D721Med (cell line): ENCODE measurements around the gene MTHFD1L.

Experiments
- DNase-seq: peaks from one replicate; pipeline ENCODE4 v3.0.0; 2011; ENCODE audit warnings: low spot score; ENCODE audit not compliant: insufficient read length
- FAIRE-seq: peaks from 2 replicates; lab custom pipeline; 2011; peaks lifted over from hg19 to GRCh38; lab: Jason Lieb, UNC
- TF ChIP-seq, protein P1 (sequence below): IDR thresholded peaks from 2 replicates; pipeline ENCODE4 v1.5.1; 2012; ENCODE audit warnings: mild to moderate bottlenecking, control low read depth; ENCODE audit not compliant: insufficient read depth; ENCODE audit errors: missing control alignments

Gene MTHFD1L

DNA sequence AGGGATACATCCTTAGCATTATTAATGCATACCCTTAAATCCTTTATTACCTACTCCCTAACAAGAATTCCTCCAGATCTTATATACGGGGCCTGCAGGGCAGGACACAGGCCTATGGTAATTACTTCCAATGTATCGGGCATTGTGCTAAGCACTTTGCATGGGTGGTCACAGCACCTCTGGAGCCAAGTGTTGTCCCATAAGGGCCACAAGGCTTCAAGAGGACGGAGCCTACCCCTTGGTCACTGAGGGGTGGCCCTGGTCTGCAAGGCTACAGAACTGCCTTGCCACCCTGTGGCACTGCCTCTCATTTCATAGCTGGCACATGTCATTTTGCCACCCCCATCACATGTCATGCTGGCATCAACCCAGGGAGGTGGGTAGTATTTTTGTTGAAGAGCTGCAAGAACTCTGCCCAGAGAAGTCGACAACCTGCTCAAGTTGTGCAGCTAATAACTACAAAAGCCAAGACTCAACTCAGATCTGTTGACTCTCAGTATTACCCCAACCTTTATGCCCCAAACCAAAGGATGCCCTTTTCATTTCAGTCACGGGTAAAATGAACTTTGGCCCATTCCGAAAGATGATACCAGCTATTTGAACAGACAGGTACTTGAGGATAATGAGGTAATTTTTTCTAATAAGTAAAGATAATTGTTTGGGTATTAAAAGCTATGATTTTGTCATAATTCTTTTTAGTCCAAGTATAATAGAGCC is 230.2 kb downstream of the MTHFD1L start:
- DNase-seq = no peak
- TF ChIP-seq, protein P1, sequence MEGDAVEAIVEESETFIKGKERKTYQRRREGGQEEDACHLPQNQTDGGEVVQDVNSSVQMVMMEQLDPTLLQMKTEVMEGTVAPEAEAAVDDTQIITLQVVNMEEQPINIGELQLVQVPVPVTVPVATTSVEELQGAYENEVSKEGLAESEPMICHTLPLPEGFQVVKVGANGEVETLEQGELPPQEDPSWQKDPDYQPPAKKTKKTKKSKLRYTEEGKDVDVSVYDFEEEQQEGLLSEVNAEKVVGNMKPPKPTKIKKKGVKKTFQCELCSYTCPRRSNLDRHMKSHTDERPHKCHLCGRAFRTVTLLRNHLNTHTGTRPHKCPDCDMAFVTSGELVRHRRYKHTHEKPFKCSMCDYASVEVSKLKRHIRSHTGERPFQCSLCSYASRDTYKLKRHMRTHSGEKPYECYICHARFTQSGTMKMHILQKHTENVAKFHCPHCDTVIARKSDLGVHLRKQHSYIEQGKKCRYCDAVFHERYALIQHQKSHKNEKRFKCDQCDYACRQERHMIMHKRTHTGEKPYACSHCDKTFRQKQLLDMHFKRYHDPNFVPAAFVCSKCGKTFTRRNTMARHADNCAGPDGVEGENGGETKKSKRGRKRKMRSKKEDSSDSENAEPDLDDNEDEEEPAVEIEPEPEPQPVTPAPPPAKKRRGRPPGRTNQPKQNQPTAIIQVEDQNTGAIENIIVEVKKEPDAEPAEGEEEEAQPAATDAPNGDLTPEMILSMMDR = no peak
- FAIRE-seq = no peak

- TF ChIP-seq, protein P1 = no peak
- no peak for FAIRE-seq
- no peak for DNase-seq
Observed at GRCh38 chr6:151096255-151096612, 230.7 kb downstream of the MTHFD1L start.

DNA sequence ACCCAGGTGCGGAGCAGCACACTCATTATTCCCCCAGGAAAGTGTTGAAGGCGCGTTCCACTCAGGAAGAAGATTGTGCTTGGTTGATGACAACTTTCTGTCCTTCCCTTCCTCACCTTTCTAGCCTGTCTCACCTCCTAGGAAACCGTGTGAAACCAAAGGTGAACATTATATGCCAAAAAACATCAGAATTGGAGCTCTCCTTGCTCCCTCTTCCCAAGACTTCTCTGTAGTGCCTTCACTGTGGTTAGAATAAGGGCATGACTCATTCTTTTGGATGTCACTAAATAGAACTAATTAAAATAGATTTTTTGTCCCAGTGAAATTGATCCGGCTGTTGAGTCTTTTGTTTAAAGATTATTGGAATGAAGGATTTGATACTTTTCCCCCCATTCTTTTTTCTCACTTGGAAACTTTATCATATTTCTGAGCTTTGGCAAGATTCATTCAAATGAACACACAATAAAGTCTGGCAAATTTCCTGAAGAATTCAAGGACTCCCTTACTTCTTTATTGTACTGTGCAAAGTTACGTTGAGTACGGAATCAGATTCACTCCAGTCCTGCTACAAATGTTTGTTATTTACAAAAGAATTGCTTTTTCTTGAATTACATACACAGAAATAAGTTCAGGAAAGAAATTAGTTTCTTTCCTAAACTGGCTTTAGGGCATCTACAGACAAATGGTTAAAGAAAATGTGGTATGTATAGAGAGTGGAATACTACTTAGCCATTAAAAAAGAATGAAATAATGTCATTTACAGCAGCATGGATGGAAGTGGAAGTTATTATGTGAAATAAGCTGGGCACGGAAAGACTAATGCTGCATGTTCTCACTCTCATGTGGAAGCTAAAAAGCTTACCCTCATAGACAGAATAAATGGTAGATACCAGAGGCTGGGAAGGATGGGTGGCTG is 231.4 kb downstream of the MTHFD1L start:
- FAIRE-seq = no peak
- TF ChIP-seq, protein P1 = no peak
- DNase-seq = no peak

DNA sequence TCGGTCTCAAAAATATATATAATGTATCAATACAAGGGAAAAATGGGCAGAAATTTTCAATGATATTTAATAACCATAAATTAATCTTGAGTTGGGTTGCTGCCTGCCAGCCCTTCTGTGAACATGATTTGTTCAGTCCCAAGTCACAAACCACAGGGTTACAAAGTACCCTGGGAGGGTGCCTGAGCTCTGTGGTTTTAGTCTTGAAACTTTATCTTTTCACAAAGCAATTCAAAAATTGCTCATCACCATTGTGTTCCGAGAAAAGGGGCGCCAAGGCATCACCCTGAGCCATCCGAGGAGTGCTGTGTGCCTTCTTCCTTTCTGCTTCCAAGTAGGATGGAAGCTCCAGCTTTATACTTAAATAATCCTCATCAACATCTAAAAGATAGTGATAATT is 232.7 kb downstream of the MTHFD1L start:
- TF ChIP-seq, protein P1 = no peak
- FAIRE-seq (no peak), DNase-seq (no peak)

- TF ChIP-seq, protein P1 = no peak
- FAIRE-seq (no peak), DNase-seq (no peak)
Observed at GRCh38 chr6:151100326-151100725, 234.8 kb downstream of the MTHFD1L start.

DNA sequence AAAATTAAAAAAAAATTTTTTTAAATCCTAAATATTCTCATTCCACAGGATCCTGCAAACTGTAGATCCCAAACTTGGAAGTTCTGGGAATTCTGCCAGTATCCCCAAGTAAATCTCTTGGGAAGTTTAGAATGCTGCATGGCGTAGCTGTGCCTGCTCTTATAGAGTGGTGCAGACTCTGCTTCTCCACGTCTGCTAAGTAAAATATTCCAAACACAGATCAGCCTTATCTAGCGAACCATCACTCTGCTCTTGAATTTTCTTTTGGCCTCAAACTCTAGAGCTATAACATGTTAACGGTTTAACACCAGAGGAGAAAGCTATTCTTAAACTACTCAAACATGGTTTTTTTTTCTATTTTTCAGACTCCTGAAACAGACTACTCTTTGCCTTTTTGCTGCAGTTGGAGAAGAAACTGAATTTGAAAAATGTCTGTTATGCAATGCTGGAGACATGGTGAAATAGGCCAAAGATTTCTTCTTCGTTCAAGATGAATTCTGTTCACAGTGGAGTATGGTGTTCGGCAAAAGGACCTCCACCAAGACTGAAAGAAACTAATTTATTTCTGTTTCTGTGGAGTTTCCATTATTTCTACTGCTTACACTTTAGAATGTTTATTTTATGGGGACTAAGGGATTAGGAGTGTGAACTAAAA is 235.8 kb downstream of the MTHFD1L start:
- no peak for FAIRE-seq
- TF ChIP-seq, protein P1 = no peak
- DNase-seq = no peak
